ENCODE measurements around the gene GPC5.

GPC5 gene

DNA sequence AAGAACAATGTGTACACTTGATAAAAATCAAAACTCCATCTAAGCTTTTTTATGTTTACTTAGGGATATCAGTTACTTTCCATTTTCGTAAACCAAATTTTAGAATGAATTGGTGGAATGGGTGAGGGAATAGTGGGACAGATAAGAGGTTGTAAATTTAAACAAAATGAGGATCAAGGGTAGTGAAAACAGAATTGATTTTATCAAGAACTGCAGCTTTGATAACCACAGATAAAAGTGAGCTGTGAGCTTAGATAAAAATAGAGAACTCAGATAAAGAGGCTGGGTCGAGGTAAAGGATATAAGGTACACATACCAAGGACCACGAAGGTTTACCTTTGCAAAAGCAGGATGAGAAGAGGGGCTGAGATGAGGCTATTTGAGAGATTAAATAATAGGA lies 1015.0 kb downstream of the GPC5 start:
- H2AK5ac ChIP-seq (ENCODE audit: low read length, severe bottlenecking), result no peak overlapping the region
- no peaks in the 10 kb centered on the region for H3K27me3 ChIP-seq (ENCODE audit: control insufficient read depth in 1 of 2, insufficient read depth in 1 of 2, low read length in 2 of 2)
- H4K91ac ChIP-seq (ENCODE audit: low read length), result no peak overlapping the region
- no peak overlapping the region for H3K23ac ChIP-seq (ENCODE audit: low read length in 2 of 2)
- H4K8ac ChIP-seq (ENCODE audit: low read length), result no peak overlapping the region
- H2BK12ac ChIP-seq (ENCODE audit: low read length in 2 of 2), result no peak overlapping the region
- no peak overlapping the region for H2AFZ ChIP-seq (ENCODE audit: low read depth, low read length)
- no peak overlapping the region for H3K4me2 ChIP-seq (ENCODE audit: low read length, poor library complexity, severe bottlenecking)
- no peaks in the 10 kb centered on the region for H3K9me3 ChIP-seq (ENCODE audit: control insufficient read depth, low read length)
- no peaks in the 10 kb centered on the region for H3K36me3 ChIP-seq (ENCODE audit: control insufficient read depth in 1 of 2, insufficient read depth in 2 of 2, low read depth in 1 of 2, low read length in 2 of 2)
- no peaks in the 10 kb centered on the region for H3K79me1 ChIP-seq (replicated peaks; ENCODE audit: low read length, poor library complexity, severe bottlenecking)
- no peak overlapping the region for H2BK5ac ChIP-seq (ENCODE audit: low read depth, low read length, poor library complexity, severe bottlenecking)
- no peak overlapping the region for H3K4me3 ChIP-seq (ENCODE audit: insufficient read depth in 1 of 2, low read depth in 1 of 2, low read length in 2 of 2)
- H2BK120ac ChIP-seq (ENCODE audit: low read depth, low read length), result no peak overlapping the region
- no peak overlapping the region for H3K27ac ChIP-seq (ENCODE audit: low read length, poor library complexity, severe bottlenecking)
- no peak for DNase-seq
- H2BK15ac ChIP-seq (ENCODE audit: low read depth, poor library complexity, severe bottlenecking), result no peak overlapping the region
- no peak overlapping the region for H3K9ac ChIP-seq (ENCODE audit: low read length)
- WGBS, result 81% methylated on average over 3 of the region's 3 CpGs
- no peak overlapping the region for H3K14ac ChIP-seq (ENCODE audit: low read length in 2 of 2)
- H3K4ac ChIP-seq (ENCODE audit: low read depth in 1 of 2, low read length in 2 of 2), result no peak overlapping the region
- H3K18ac ChIP-seq (ENCODE audit: low read depth in 1 of 2, low read length in 2 of 2), result no peak overlapping the region
- H3K4me1 ChIP-seq (ENCODE audit: control insufficient read depth, insufficient read depth, low read depth, low read length), result no peaks in the 10 kb centered on the region

DNA sequence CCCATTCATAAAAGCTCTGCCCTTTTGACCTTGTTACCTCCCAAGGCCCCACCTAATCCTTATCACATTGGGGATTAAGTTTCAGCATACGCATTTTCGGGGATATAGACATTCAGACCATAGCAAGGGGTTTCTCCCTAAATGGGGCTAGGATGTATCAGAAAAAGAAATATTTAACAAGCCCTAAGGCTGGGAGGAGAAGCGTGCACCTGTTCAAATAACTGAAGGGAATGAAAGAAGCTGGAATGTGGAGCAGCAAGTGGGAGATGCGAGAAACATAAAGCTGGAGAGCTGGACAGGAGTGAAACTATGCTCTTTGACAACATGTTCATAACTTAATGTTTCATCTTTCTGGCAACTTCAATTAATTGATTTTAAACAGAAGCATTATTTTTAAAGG lies 1016.4 kb downstream of the GPC5 start:
- Histone ChIP-seq H4K8ac (ENCODE audit: low read length) (no peak overlapping the region), H3K4me2 (ENCODE audit: low read length, poor library complexity, severe bottlenecking) (no peak overlapping the region), H3K36me3 (ENCODE audit: control insufficient read depth in 1 of 2, insufficient read depth in 2 of 2, low read depth in 1 of 2, low read length in 2 of 2) (no peaks in the 10 kb centered on the region), H3K18ac (ENCODE audit: low read depth in 1 of 2, low read length in 2 of 2) (no peak overlapping the region), H3K9me3 (ENCODE audit: control insufficient read depth, low read length) (no peaks in the 10 kb centered on the region), H4K91ac (ENCODE audit: low read length) (no peak overlapping the region), H3K27me3 (ENCODE audit: control insufficient read depth in 1 of 2, insufficient read depth in 1 of 2, low read length in 2 of 2) (no peaks in the 10 kb centered on the region), H2AK5ac (ENCODE audit: low read length, severe bottlenecking) (no peak overlapping the region), H2BK12ac (ENCODE audit: low read length in 2 of 2) (no peak overlapping the region), H2AFZ (ENCODE audit: low read depth, low read length) (no peak overlapping the region), H3K4me1 (ENCODE audit: control insufficient read depth, insufficient read depth, low read depth, low read length) (no peaks in the 10 kb centered on the region), H3K27ac (ENCODE audit: low read length, poor library complexity, severe bottlenecking) (no peak overlapping the region), H3K9ac (ENCODE audit: low read length) (no peak overlapping the region), H2BK5ac (ENCODE audit: low read depth, low read length, poor library complexity, severe bottlenecking) (no peak overlapping the region), H2BK15ac (ENCODE audit: low read depth, poor library complexity, severe bottlenecking) (no peak overlapping the region), H2BK120ac (ENCODE audit: low read depth, low read length) (no peak overlapping the region), H3K4me3 (ENCODE audit: insufficient read depth in 1 of 2, low read depth in 1 of 2, low read length in 2 of 2) (no peak overlapping the region), H3K23ac (ENCODE audit: low read length in 2 of 2) (no peak overlapping the region), H3K4ac (ENCODE audit: low read depth in 1 of 2, low read length in 2 of 2) (no peak overlapping the region), H3K79me1 (replicated peaks; ENCODE audit: low read length, poor library complexity, severe bottlenecking) (no peaks in the 10 kb centered on the region), H3K14ac (ENCODE audit: low read length in 2 of 2) (no peak overlapping the region)
- WGBS, result 93% methylated on average over 3 of the region's 4 CpGs
- DNase-seq, result no peak

DNA sequence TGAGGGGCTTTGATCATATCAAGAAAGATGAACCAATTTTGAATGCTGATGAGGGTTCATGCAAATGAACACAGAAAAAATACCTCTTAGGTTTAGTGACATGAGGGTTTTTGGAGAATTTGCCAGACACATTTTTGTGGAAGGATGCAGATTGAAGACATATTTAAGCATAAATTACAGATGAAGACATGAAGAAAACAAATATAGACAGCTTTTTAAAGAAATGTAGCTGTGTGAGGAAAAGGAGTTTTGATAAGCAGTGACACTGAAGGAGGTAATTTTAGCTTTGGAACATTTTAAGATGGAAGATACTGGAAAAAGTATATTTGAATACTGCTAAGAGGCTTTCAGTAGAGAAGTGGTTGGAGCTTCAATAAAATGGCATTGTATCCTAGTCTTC lies 1017.4 kb downstream of the GPC5 start:
- H3K27me3 ChIP-seq (ENCODE audit: control insufficient read depth in 1 of 2, insufficient read depth in 1 of 2, low read length in 2 of 2), result no peaks in the 10 kb centered on the region
- H3K18ac ChIP-seq (ENCODE audit: low read depth in 1 of 2, low read length in 2 of 2), result no peak overlapping the region
- H3K27ac ChIP-seq (ENCODE audit: low read length, poor library complexity, severe bottlenecking), result no peak overlapping the region
- no peak for DNase-seq
- no peak overlapping the region for H2BK5ac ChIP-seq (ENCODE audit: low read depth, low read length, poor library complexity, severe bottlenecking)
- H3K9me3 ChIP-seq (ENCODE audit: control insufficient read depth, low read length), result no peaks in the 10 kb centered on the region
- H3K14ac ChIP-seq (ENCODE audit: low read length in 2 of 2), result no peak overlapping the region
- H2BK15ac ChIP-seq (ENCODE audit: low read depth, poor library complexity, severe bottlenecking), result no peak overlapping the region
- no peak overlapping the region for H3K9ac ChIP-seq (ENCODE audit: low read length)
- H4K91ac ChIP-seq (ENCODE audit: low read length), result no peak overlapping the region
- no peak overlapping the region for H2AK5ac ChIP-seq (ENCODE audit: low read length, severe bottlenecking)
- H3K4ac ChIP-seq (ENCODE audit: low read depth in 1 of 2, low read length in 2 of 2), result no peak overlapping the region
- H3K79me1 ChIP-seq (replicated peaks; ENCODE audit: low read length, poor library complexity, severe bottlenecking), result no peaks in the 10 kb centered on the region
- H3K4me3 ChIP-seq (ENCODE audit: insufficient read depth in 1 of 2, low read depth in 1 of 2, low read length in 2 of 2), result no peak overlapping the region
- no peaks in the 10 kb centered on the region for H3K4me1 ChIP-seq (ENCODE audit: control insufficient read depth, insufficient read depth, low read depth, low read length)
- no peak overlapping the region for H2BK12ac ChIP-seq (ENCODE audit: low read length in 2 of 2)
- no peak overlapping the region for H4K8ac ChIP-seq (ENCODE audit: low read length)
- no peak overlapping the region for H2BK120ac ChIP-seq (ENCODE audit: low read depth, low read length)
- no peak overlapping the region for H3K23ac ChIP-seq (ENCODE audit: low read length in 2 of 2)
- no peak overlapping the region for H3K4me2 ChIP-seq (ENCODE audit: low read length, poor library complexity, severe bottlenecking)
- no peaks in the 10 kb centered on the region for H3K36me3 ChIP-seq (ENCODE audit: control insufficient read depth in 1 of 2, insufficient read depth in 2 of 2, low read depth in 1 of 2, low read length in 2 of 2)
- no peak overlapping the region for H2AFZ ChIP-seq (ENCODE audit: low read depth, low read length)

DNA sequence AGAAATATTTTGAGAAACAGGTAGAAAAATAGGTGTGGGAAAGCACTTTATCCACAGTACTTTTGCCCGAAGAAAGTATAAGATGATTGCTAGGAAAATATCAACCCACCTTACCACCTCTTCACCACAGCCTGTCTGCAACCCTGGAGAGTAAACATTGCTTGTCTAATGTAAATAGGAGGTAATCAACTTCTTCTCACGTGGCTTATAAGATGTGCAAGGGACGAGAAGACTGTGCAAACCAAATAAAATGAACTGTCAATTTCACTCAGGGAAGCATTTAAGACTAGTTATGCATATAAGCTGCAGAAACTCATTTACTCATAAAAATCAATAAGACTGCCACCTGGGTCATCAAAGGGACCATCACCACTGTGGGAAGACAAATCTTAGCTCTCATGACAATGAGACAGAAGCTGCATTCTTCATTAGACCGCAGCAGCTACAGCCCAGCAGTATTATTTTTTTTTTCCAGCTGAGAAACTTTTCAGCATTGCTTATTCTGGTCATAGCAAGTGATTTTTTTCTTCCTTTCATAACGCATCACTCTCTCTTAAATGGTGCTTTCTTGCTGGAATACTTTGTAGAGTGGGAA lies 1020.5 kb downstream of the GPC5 start:
- H3K4me1 ChIP-seq (ENCODE audit: control insufficient read depth, insufficient read depth, low read depth, low read length), result no peaks in the 10 kb centered on the region

More for the DNA sequence above, 1020.5 kb downstream of the GPC5 start:
- Histone ChIP-seq H3K4me2 (ENCODE audit: low read length, poor library complexity, severe bottlenecking) (no peak overlapping the region), H4K91ac (ENCODE audit: low read length) (no peak overlapping the region), H4K8ac (ENCODE audit: low read length) (no peak overlapping the region), H2BK12ac (ENCODE audit: low read length in 2 of 2) (no peak overlapping the region), H2BK15ac (ENCODE audit: low read depth, poor library complexity, severe bottlenecking) (no peak overlapping the region), H3K4ac (ENCODE audit: low read depth in 1 of 2, low read length in 2 of 2) (no peak overlapping the region), H2BK120ac (ENCODE audit: low read depth, low read length) (no peak overlapping the region), H3K14ac (ENCODE audit: low read length in 2 of 2) (no peak overlapping the region), H2AK5ac (ENCODE audit: low read length, severe bottlenecking) (no peak overlapping the region), H3K27me3 (ENCODE audit: control insufficient read depth in 1 of 2, insufficient read depth in 1 of 2, low read length in 2 of 2) (no peaks in the 10 kb centered on the region), H3K36me3 (ENCODE audit: control insufficient read depth in 1 of 2, insufficient read depth in 2 of 2, low read depth in 1 of 2, low read length in 2 of 2) (no peaks in the 10 kb centered on the region), H2BK5ac (ENCODE audit: low read depth, low read length, poor library complexity, severe bottlenecking) (no peak overlapping the region), H3K18ac (ENCODE audit: low read depth in 1 of 2, low read length in 2 of 2) (no peak overlapping the region), H3K79me1 (replicated peaks; ENCODE audit: low read length, poor library complexity, severe bottlenecking) (no peaks in the 10 kb centered on the region), H3K9me3 (ENCODE audit: control insufficient read depth, low read length) (no peaks in the 10 kb centered on the region), H2AFZ (ENCODE audit: low read depth, low read length) (no peak overlapping the region), H3K4me3 (ENCODE audit: insufficient read depth in 1 of 2, low read depth in 1 of 2, low read length in 2 of 2) (no peak overlapping the region), H3K27ac (ENCODE audit: low read length, poor library complexity, severe bottlenecking) (no peak overlapping the region), H3K9ac (ENCODE audit: low read length) (no peak overlapping the region), H3K23ac (ENCODE audit: low read length in 2 of 2) (no peak overlapping the region)
- no peak for DNase-seq
- 70% methylated on average over 4 of the region's 5 CpGs for WGBS
